Measurements from ENCODE around the gene MMP3.

DNA sequence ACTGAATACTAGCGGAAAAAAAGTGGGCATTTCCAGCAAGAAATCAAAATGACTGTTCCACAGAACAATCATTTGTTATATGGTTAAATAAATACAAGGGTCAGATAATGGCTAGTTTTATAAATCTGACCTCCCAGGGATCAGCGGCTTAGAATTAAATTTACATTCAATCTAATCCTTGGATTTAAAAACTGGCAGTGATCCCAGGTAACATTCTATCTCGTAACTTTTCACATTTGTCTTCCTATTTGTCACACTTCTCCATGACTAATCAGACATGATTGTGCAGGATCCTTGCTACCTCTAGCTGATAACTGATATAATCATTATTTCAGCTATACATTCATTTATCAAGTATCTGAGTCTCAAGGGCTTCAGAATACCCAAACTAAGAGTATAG, 2.9 kb upstream of the MMP3 start:
- TF ChIP-seq POLR2A (IDR thresholded peaks at IDR 0.05), result no peak
- TF ChIP-seq, protein P1, sequence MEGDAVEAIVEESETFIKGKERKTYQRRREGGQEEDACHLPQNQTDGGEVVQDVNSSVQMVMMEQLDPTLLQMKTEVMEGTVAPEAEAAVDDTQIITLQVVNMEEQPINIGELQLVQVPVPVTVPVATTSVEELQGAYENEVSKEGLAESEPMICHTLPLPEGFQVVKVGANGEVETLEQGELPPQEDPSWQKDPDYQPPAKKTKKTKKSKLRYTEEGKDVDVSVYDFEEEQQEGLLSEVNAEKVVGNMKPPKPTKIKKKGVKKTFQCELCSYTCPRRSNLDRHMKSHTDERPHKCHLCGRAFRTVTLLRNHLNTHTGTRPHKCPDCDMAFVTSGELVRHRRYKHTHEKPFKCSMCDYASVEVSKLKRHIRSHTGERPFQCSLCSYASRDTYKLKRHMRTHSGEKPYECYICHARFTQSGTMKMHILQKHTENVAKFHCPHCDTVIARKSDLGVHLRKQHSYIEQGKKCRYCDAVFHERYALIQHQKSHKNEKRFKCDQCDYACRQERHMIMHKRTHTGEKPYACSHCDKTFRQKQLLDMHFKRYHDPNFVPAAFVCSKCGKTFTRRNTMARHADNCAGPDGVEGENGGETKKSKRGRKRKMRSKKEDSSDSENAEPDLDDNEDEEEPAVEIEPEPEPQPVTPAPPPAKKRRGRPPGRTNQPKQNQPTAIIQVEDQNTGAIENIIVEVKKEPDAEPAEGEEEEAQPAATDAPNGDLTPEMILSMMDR (IDR thresholded peaks at IDR 0.05), result no peak
